Activated CD4-positive, alpha-beta T cell treated with anti-CD3 and anti-CD28 coated beads, Interleukin-2, amount 10 ng/mL, durations not matched to agents 7 days and 5 days (primary cell): ENCODE results near the gene SULT4A1. TPM values are rescaled to one million over a fixed set of nuclear protein-coding genes. Genes with fewer than 3 reads are reported as not detected.
"Not testable (repeated sequence)": the region's sequence is repeated elsewhere in the genome, so short reads cannot be mapped to it uniquely, and the experiment has no call there.

Experiments used
- CTCF ChIA-PET: fragments of 350-600 bp; sonication (Branson Sonifier 250); formaldehyde crosslinking; loops from one replicate; lab custom pipeline; 2021; ENCODE audit warnings: antibody characterized with exemption; lab: Charles Lee
- POLR2A ChIA-PET: fragments of 350-600 bp; sonication (Branson Sonifier 250); formaldehyde crosslinking; loops from one replicate; lab custom pipeline; 2021; ENCODE audit warnings: antibody characterized with exemption; lab: Charles Lee
- DNase-seq: peaks from one replicate; pipeline ENCODE4 v3.0.0-alpha.2; 2020
- H3K27ac Mint-ChIP-seq: one replicate; pipeline ENCODE4 v1.8.0; 2021; ENCODE audit warnings: mild to moderate bottlenecking, moderate library complexity, mixed read lengths
- H3K27me3 Mint-ChIP-seq: one replicate; pipeline ENCODE4 v1.8.0; 2021; ENCODE audit warnings: mixed read lengths
- H3K36me3 Mint-ChIP-seq: one replicate; pipeline ENCODE4 v1.8.0; 2021; ENCODE audit warnings: low read depth, mixed read lengths
- H3K4me1 Mint-ChIP-seq: one replicate; pipeline ENCODE4 v1.8.0; 2021; ENCODE audit warnings: mixed read lengths
- H3K4me3 Mint-ChIP-seq: one replicate; pipeline ENCODE4 v1.8.0; 2021; ENCODE audit warnings: mild to moderate bottlenecking, moderate library complexity, mixed read lengths
- H3K9me3 Mint-ChIP-seq: one replicate; pipeline ENCODE4 v1.8.0; 2021; ENCODE audit warnings: mixed read lengths
- total RNA-seq, 2 experiments: library from RNA; stranded (reverse); gene quantifications; one replicate each; pipeline ENCODE4 v1.2.3, GENCODE V29; 2021

Gene SULT4A1
- total RNA-seq = not detected

GRCh38 chr22:43862074-43862881 is at the start of gene SULT4A1:
Gene SULT4A1, minus strand, starts transcription at chr22:43862513. Its CDS starts 131 bp downstream, at chr22:43862382.
- Mint-ChIP-seq H3K27ac (peak within 1 kb of the TSS; percentile 25), H3K4me3 (no peak within 1 kb of the TSS), H3K27me3 (peaks cover 38% of the 10 kb centered on the region), H3K4me1 (peaks cover 4% of the 10 kb centered on the region), H3K36me3 (no peaks in the 10 kb centered on the region), H3K9me3 (no peaks in the 10 kb centered on the region)
- ChIA-PET CTCF (interaction anchor here (1.5 kb wide), 1 partner anchor 27 kb away, joined by 3 read pairs; no protein-coding TSS in a partner anchor), POLR2A (no interaction called here)
- DNase-seq = no peak

DNA sequence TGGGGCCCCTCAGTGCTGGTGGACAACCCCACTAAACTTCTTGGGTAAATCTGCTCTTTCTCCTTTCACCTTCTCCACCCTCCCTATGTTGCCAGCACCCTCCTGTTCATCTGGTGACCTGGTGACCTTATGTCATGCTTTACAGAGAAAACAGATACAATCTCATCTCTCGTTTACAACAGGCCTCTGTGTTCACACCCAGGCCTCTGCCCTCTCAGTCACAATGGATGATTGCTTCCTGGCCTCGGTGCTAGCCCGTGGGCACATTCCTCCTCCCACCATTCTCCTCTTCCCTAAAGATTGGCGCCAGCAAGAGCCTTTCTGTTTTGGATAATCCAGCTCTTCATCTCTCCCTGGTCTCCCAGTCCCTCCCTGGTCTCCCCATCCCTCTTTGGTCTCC is 49.0 kb upstream of the SULT4A1 start:
- Mint-ChIP-seq H3K27ac (no peak overlapping the region), H3K36me3 (no peaks in the 10 kb centered on the region), H3K27me3 (peaks cover 14% of the 10 kb centered on the region), H3K4me3 (no peak overlapping the region), H3K4me1 (no peaks in the 10 kb centered on the region), H3K9me3 (no peaks in the 10 kb centered on the region)
- DNase-seq = no peak
- ChIA-PET POLR2A (no interaction called here), CTCF (no interaction called here)

DNA sequence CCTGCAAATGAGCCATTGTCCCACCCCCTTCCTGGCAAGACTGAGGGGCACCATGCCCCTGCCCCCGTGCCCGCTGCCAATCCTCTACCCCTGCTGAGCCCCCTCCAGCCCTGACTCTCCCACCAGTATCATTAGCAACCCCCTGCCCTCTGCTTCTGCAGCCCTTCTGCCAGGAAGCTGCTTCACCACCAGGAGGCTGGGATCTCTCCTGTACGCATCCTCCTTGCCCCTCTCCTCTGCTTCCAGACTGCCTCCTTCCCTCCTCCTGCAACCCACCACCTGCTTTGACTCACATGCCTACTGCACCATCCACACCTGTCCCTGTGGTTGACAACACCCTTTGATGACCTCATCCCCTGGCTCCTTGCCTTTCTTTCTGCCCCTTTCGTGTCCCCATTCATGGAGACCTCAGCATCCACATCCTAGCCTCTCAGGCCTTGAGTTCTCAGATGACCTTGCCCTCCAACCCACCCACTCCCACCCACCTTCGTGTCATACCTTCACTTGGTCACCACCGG is 47.9 kb upstream of the SULT4A1 start:
- no peak for DNase-seq
- no peak overlapping the region for H3K27ac Mint-ChIP-seq
- H3K4me3 Mint-ChIP-seq = no peak overlapping the region
- H3K9me3 Mint-ChIP-seq = no peaks in the 10 kb centered on the region
- ChIA-PET CTCF (no interaction called here), POLR2A (no interaction called here)
- H3K27me3 Mint-ChIP-seq = peaks cover 14% of the 10 kb centered on the region
- H3K4me1 Mint-ChIP-seq = no peaks in the 10 kb centered on the region
- H3K36me3 Mint-ChIP-seq = no peaks in the 10 kb centered on the region

DNA sequence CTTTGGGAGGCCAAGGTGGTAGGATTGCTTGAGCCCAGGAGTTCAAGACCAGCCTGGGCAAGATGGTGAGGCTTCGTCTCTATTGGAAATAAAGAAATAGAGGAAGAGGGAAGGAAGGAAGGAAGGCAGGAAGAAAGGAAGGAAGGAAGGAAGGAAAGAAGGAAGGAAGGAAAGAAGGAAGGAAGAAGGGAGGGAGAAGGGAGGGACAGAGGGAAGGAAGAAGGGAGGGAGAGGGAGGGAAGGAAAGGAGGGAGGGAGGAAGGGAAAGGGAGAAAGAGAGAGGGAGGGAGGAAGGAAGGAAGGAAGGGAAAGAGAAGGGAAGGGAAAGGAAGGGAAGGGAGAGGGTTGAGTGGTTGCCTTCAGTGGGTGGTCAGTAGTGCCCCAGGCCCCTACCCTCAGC is 47.4 kb upstream of the SULT4A1 start:
- no peak for DNase-seq
- H3K4me1 Mint-ChIP-seq = no peaks in the 10 kb centered on the region

DNA sequence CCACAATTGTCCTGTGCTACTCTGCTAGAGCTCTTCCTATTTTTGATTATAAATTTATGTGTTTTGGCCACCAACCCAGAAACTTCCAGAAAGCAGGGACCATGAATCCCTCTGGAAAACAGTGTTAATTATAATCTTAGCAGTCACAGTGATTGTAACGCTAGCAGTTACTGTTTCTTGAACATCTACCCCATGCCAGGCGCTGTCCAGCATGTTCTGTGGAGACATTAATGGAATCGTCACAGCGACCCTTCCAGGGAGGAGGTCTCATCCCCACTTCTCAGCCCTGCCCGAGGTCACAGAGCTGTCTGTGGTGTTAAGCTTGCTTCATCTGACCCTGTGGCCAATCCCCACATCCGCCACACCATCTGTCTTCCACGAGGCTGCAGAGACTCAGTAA is 43.4 kb upstream of the SULT4A1 start:
- ChIA-PET CTCF (no interaction called here), POLR2A (no interaction called here)
- DNase-seq = no peak
- no peaks in the 10 kb centered on the region for H3K27me3 Mint-ChIP-seq
- H3K36me3 Mint-ChIP-seq = no peaks in the 10 kb centered on the region
- no peak overlapping the region for H3K4me3 Mint-ChIP-seq
- no peaks in the 10 kb centered on the region for H3K4me1 Mint-ChIP-seq
- H3K9me3 Mint-ChIP-seq = no peaks in the 10 kb centered on the region
- no peak overlapping the region for H3K27ac Mint-ChIP-seq

More for the DNA sequence above, 47.4 kb upstream of the SULT4A1 start:
- POLR2A ChIA-PET = no interaction called here
- Mint-ChIP-seq H3K27me3 (peaks cover 14% of the 10 kb centered on the region), H3K27ac (no peak overlapping the region), H3K9me3 (no peaks in the 10 kb centered on the region), H3K36me3 (no peaks in the 10 kb centered on the region), H3K4me3 (no peak overlapping the region)
- CTCF ChIA-PET = no interaction called here

GRCh38 chr22:43904412-43904811 is 42.1 kb upstream of the SULT4A1 start:
- peak; percentile 34 for DNase-seq
- CTCF ChIA-PET, H3K36me3 Mint-ChIP-seq, H3K27ac Mint-ChIP-seq, POLR2A ChIA-PET, H3K9me3 Mint-ChIP-seq, H3K4me3 Mint-ChIP-seq, H3K27me3 Mint-ChIP-seq, H3K4me1 Mint-ChIP-seq: not testable (repeated sequence)

GRCh38 chr22:43903033-43903432 is 40.7 kb upstream of the SULT4A1 start:
- H3K4me1 Mint-ChIP-seq, H3K4me3 Mint-ChIP-seq, H3K27ac Mint-ChIP-seq, H3K9me3 Mint-ChIP-seq, DNase-seq, H3K27me3 Mint-ChIP-seq, POLR2A ChIA-PET, H3K36me3 Mint-ChIP-seq: not testable (repeated sequence)
- CTCF ChIA-PET = interaction anchor here (1.0 kb wide), 1 partner anchor 18 kb away, joined by 4 read pairs; no protein-coding TSS in a partner anchor

GRCh38 chr22:43901976-43902643 is 39.8 kb upstream of the SULT4A1 start:
- Mint-ChIP-seq H3K4me1 (no peaks in the 10 kb centered on the region), H3K36me3 (no peaks in the 10 kb centered on the region), H3K9me3 (no peaks in the 10 kb centered on the region), H3K27me3 (no peaks in the 10 kb centered on the region), H3K4me3 (no peak overlapping the region), H3K27ac (no peak overlapping the region)
- ChIA-PET POLR2A (no interaction called here), CTCF (interaction anchor here (0.8 kb wide), 1 partner anchor 49 kb away, joined by 3 read pairs; no protein-coding TSS in a partner anchor)
- no peak for DNase-seq

DNA sequence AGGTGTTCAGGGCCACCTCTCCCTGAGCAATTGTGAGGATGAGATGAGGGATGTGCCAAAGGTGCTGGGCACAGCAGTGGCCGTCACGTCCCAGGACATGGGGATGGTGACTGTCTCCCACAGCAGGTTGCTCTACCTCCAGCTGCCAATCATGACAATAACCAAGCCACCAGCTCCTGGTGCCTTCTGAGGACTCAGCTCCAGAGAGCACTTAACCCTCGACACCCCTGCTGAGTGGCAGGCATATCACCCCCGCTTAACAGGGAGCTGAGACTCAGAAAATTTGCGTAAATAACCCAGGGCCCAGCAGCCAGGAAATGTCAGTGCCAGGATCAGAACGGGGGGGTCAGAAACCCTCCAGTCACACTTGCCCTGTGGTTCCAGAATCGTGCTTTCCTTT is 37.9 kb upstream of the SULT4A1 start:
- Mint-ChIP-seq H3K36me3 (no peaks in the 10 kb centered on the region), H3K4me3 (no peak overlapping the region), H3K27ac (no peak overlapping the region), H3K27me3 (no peaks in the 10 kb centered on the region), H3K4me1 (no peaks in the 10 kb centered on the region), H3K9me3 (no peaks in the 10 kb centered on the region)
- POLR2A ChIA-PET = no interaction called here
- CTCF ChIA-PET = no interaction called here
- DNase-seq = no peak

DNA sequence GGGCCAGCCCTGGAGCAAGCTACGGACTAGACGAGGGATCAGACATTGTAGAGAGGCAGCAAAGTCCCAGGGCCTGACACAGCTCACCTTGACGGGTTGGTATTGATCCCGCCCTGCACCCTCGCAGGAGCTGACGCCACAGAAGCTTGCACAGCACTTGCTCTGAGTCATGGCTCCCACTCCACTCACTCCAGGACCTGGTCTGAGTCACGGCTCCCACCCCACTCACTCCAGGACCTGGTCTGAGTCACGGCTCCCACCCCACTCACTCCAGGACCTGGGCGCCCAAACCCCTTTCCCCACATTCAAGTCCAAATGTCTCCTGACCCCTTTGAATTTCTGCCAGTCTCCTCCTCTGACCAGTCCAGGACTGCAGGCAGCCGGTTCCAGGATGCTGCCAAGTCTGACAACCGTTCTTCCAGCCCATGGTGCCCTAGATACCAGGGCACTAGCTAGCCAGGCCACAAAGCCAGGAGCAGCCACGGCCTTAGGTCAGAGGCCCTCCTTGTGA is 35.5 kb upstream of the SULT4A1 start:
- Mint-ChIP-seq H3K27ac (no peak overlapping the region), H3K36me3 (no peaks in the 10 kb centered on the region), H3K4me1 (no peaks in the 10 kb centered on the region), H3K4me3 (no peak overlapping the region), H3K27me3 (peaks cover 5% of the 10 kb centered on the region), H3K9me3 (no peaks in the 10 kb centered on the region)
- ChIA-PET CTCF (interaction anchor here (1.4 kb wide), 1 partner anchor 12 kb away, joined by 4 read pairs; no protein-coding TSS in a partner anchor), POLR2A (no interaction called here)
- DNase-seq = no peak

DNA sequence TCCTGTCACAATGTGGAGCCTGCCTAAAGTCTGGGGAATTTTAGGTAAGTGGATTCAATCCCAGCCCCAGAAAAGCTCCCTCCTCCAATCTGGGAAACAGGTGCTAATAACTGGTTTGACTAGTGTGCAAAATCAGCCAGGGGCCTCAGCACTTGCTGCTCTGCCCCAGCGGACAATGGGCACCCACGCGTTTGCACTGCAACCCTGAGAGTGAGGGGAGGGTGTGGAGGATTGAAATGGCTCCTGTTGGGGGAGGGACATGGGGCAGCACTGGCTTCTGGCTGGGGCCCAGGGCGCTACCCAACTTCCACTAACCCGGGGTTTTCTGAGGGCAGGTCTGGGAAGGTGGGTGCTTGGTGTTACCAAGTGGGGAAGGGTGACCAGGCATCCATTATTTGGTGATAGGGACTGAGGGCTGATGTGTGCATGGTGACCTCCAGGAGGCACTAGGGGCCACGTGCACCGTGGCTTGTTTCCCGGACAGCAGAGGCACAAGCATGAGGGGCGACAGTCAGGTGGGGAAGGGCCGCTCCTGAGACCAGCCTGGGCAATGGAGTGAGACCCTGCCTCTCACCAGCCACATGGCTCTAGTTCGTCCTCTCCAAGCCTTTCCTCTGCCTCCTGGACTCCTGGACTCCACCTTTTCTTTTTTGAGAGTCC is 33.8 kb upstream of the SULT4A1 start:
- Mint-ChIP-seq H3K27me3 (peaks cover 17% of the 10 kb centered on the region), H3K36me3 (no peaks in the 10 kb centered on the region), H3K4me3 (no peak overlapping the region), H3K27ac (no peak overlapping the region), H3K9me3 (no peaks in the 10 kb centered on the region), H3K4me1 (no peaks in the 10 kb centered on the region)
- ChIA-PET CTCF (no interaction called here), POLR2A (no interaction called here)
- DNase-seq = no peak

DNA sequence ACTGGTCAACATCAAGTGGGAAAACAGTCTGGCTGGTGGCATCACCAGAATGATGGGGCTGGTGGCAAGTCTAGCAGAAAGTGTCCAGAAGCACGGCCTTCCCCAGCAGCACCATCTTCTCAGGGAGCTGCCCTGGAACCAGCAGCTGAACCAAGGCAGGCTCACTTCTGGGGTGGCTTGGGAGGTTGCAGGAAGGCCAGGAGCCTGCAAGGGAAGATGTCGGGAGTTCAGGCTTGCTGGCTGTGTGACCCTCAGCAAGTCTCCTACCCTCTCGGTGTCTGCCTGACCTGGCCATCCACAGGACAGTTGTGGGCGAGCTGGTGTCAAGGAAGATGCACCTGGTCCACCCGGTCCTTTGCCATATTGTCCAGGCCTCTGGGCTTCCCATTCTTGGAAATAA is 31.8 kb upstream of the SULT4A1 start:
- POLR2A ChIA-PET = no interaction called here
- Mint-ChIP-seq H3K4me1 (no peaks in the 10 kb centered on the region), H3K36me3 (no peaks in the 10 kb centered on the region), H3K9me3 (no peaks in the 10 kb centered on the region), H3K27ac (no peak overlapping the region), H3K27me3 (peaks cover 28% of the 10 kb centered on the region), H3K4me3 (no peak overlapping the region)
- DNase-seq = no peak
- CTCF ChIA-PET = interaction anchor here (2.2 kb wide), 1 partner anchor 11 kb away, joined by 5 read pairs; no protein-coding TSS in a partner anchor
